Stimulated activated naive CD8-positive, alpha-beta T cell treated with anti-CD3 and anti-CD28 coated beads, Interleukin-15, amount 100 ng/mL, for 72 hours (primary cell): ENCODE results near the gene SEC23IP.
"Not testable (repeated sequence)": the region's sequence is repeated elsewhere in the genome, so short reads cannot be mapped to it uniquely, and the experiment has no call there.

Experiments
- ATAC-seq: fragments of 150-1000 bp; cut with Tn5 transposase; 2 replicates; pipeline ENCODE4 v1.10.0; 2021; ENCODE audit warnings: mild to moderate bottlenecking, moderate library complexity
- DNase-seq, 2 donors: peaks; one replicate each; pipeline ENCODE4 v3.0.0; 2021 to 2022
- H3K27ac Mint-ChIP-seq, 2 donors: one replicate each; pipeline ENCODE4 v1.8.0; 2022; ENCODE audit warnings: mild to moderate bottlenecking in 2 of 2, mixed read lengths in 2 of 2, moderate library complexity in 2 of 2
- H3K27me3 Mint-ChIP-seq: one replicate; pipeline ENCODE4 v1.8.0; 2022; ENCODE audit warnings: mixed read lengths
- H3K4me1 Mint-ChIP-seq: one replicate; pipeline ENCODE4 v1.8.0; 2022; ENCODE audit warnings: mild to moderate bottlenecking, mixed read lengths
- H3K4me3 Mint-ChIP-seq, 2 donors: one replicate each; pipeline ENCODE4 v1.8.0; 2022; ENCODE audit warnings: mild to moderate bottlenecking in 2 of 2, mixed read lengths in 2 of 2, moderate library complexity in 1 of 2
- H3K9me3 Mint-ChIP-seq, 2 donors: one replicate each; pipeline ENCODE4 v1.8.0; 2022; ENCODE audit warnings: mixed read lengths in 2 of 2

Gene SEC23IP

DNA sequence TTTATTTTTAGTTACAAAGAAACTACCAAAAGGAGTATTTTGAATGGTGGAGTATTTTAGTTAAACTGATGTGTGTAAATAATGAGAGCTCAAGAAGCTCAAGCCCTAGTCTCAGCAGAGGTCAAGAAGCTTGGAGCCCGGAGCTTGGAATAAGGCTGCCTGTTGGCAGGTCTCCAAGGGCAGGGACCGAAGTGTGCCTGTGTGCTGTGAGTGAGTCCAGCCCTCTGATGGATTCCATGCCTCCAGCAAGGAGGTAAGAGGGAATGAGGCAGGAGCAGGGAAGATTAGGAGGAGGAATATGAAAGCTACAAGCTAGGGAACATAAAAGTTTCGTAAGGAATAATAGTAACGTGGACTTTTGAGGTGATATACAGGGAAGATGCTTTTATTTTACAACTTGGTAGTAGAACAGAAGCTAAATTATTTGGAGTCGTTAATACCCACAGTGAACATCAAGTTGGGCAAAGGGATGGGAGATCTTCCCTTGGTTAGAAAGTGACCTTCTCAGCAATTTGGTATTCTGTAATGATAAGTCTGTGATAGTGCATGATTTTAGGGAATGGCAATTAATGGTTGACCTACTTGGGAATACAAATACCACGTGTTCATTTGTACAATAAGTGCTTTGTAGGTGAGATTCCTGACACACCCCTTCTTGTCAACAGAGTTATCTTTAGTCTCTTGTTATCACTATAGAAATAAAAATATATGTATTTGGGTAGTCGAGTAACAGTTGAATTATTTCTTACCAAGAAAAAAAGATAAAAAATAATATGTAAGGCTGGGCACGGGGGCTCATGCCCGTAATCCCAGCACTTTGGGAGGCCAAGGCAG is 4.6 kb downstream of the SEC23IP start:
- no peak for ATAC-seq
- Mint-ChIP-seq H3K4me1 (peaks cover 57% of the 10 kb centered on the region), H3K4me3 (no peak overlapping the region), H3K27me3 (no peaks in the 10 kb centered on the region), H3K27ac (no peak overlapping the region), H3K9me3 (no peaks in the 10 kb centered on the region)
- DNase-seq, result no peak

DNA sequence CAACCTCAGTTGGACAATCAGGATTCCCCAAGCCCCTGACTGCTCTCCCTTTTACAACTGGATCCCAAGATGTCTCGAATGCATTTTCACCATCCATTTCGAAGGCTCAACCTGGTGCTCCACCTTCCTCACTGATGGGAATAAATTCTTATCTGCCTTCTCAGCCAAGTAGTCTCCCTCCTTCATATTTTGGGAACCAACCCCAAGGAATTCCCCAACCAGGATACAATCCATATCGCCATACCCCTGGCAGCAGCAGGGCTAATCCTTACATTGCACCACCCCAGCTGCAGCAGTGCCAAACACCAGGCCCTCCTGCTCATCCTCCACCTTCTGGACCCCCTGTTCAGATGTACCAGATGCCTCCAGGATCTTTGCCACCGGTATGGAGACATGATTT is 6.0 kb downstream of the SEC23IP start:
- ATAC-seq (no peak), DNase-seq (no peak)
- Mint-ChIP-seq H3K9me3 (no peaks in the 10 kb centered on the region), H3K27ac (peak overlapping the region in 1 of 2 donors; percentile 1), H3K4me3 (no peak overlapping the region), H3K27me3 (no peaks in the 10 kb centered on the region), H3K4me1 (peaks cover 51% of the 10 kb centered on the region)

GRCh38 chr10:119903946-119904666 is 11.6 kb downstream of the SEC23IP start:
- H3K4me3 Mint-ChIP-seq, result no peak overlapping the region
- H3K4me1 Mint-ChIP-seq, result peaks cover 7% of the 10 kb centered on the region
- no peak for ATAC-seq
- H3K9me3 Mint-ChIP-seq, result no peaks in the 10 kb centered on the region
- no peaks in the 10 kb centered on the region for H3K27me3 Mint-ChIP-seq
- H3K27ac Mint-ChIP-seq, result no peak overlapping the region
- no peak for DNase-seq

- not testable (repeated sequence) for H3K4me3 Mint-ChIP-seq, H3K27me3 Mint-ChIP-seq, DNase-seq, H3K9me3 Mint-ChIP-seq, ATAC-seq, H3K4me1 Mint-ChIP-seq, H3K27ac Mint-ChIP-seq
Observed at GRCh38 chr10:119907695-119908094, 15.2 kb downstream of the SEC23IP start.

DNA sequence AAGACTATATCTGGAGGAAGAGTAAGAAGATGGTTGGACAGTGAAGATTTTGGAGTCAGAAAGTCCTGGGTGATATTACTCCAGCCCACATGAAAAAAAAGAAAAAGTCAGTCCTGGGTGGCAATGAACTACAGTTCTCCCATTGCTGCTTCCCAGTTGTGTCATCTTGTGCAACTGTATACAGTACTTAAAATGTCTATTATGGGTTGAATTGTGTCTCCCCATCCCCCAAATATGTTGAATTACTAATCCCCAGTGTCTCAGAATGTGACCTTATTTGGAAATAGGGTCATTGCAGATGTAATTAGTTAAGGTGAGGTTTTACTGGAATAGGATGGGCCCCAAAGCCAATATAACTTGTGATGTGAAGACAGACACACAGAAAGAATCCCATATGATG is 15.6 kb downstream of the SEC23IP start:
- no peaks in the 10 kb centered on the region for H3K27me3 Mint-ChIP-seq
- DNase-seq (no peak), ATAC-seq (no peak)
- no peaks in the 10 kb centered on the region for H3K9me3 Mint-ChIP-seq
- no peak overlapping the region for H3K27ac Mint-ChIP-seq
- no peak overlapping the region for H3K4me3 Mint-ChIP-seq
- no peaks in the 10 kb centered on the region for H3K4me1 Mint-ChIP-seq

GRCh38 chr10:119910689-119911088 is 18.2 kb downstream of the SEC23IP start:
- Mint-ChIP-seq H3K27me3 (no peaks in the 10 kb centered on the region), H3K4me3 (no peak overlapping the region), H3K4me1 (no peaks in the 10 kb centered on the region), H3K27ac (no peak overlapping the region), H3K9me3 (no peaks in the 10 kb centered on the region)
- no peak for ATAC-seq
- no peak for DNase-seq

DNA sequence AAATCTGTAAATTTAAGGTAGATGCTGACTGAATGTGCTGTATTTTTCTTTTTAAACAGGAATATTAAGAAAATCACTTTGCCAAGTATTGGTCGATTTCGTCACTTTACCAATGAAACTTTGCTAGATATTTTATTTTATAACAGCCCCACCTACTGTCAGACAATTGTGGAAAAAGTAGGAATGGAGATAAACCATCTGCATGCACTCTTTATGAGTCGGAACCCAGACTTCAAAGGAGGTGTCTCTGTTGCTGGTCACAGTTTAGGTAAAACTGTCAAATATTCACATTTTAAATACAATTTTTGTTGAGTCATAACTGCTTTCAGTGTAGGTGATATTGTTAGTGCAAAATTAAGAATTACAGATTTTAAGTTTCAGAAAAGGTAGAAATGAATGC is 25.2 kb downstream of the SEC23IP start:
- Mint-ChIP-seq H3K9me3 (no peaks in the 10 kb centered on the region), H3K4me3 (no peak overlapping the region), H3K27me3 (no peaks in the 10 kb centered on the region), H3K4me1 (peaks cover 16% of the 10 kb centered on the region), H3K27ac (no peak overlapping the region)
- ATAC-seq (no peak), DNase-seq (no peak)

DNA sequence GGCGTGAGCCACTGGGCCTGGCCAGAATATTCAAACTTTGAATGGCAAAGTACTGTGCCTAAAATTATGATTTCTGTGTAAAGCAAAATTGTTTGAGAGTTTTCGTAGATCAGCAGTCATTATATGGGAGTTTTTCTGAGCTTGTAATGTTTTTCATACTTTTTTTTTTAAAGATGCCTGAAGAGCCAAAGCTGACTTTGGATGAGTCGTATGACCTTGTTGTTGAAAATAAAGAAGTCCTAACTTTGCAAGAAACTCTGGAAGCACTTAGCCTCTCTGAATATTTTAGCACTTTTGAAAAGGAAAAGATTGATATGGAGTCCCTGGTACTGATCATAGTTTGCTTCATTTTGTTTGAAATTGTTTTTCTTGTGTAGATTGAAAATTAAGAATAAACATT is 26.7 kb downstream of the SEC23IP start:
- peak overlapping the region in 1 of 2 donors; percentile 48 for H3K27ac Mint-ChIP-seq
- ATAC-seq (no peak), DNase-seq (no peak)
- no peaks in the 10 kb centered on the region for H3K9me3 Mint-ChIP-seq
- peaks cover 16% of the 10 kb centered on the region for H3K4me1 Mint-ChIP-seq
- H3K4me3 Mint-ChIP-seq, result no peak overlapping the region
- H3K27me3 Mint-ChIP-seq, result no peaks in the 10 kb centered on the region

DNA sequence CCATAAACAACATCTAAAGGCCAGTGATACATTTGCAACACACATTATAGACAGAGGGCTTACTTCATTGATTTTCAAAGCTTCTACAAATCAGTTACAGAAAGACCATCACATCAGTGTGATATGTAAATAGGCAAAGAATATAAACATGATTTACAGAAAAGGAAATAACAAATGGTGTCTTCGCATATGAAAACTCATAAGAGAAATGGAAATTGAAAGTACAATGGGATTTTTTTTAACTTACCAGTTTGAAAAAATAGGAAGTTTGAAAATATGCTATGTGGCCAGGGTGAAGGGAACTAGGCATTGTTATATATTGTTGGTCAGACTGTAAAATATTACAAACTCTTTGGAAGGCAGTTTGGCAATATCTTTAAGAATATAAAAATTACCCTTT is 27.3 kb downstream of the SEC23IP start:
- peaks cover 16% of the 10 kb centered on the region for H3K4me1 Mint-ChIP-seq
- H3K27ac Mint-ChIP-seq, result peak overlapping the region; percentile 48 to 88
- H3K4me3 Mint-ChIP-seq, result no peak overlapping the region
- no peaks in the 10 kb centered on the region for H3K27me3 Mint-ChIP-seq
- no peak for DNase-seq
- no peaks in the 10 kb centered on the region for H3K9me3 Mint-ChIP-seq
- no peak for ATAC-seq

DNA sequence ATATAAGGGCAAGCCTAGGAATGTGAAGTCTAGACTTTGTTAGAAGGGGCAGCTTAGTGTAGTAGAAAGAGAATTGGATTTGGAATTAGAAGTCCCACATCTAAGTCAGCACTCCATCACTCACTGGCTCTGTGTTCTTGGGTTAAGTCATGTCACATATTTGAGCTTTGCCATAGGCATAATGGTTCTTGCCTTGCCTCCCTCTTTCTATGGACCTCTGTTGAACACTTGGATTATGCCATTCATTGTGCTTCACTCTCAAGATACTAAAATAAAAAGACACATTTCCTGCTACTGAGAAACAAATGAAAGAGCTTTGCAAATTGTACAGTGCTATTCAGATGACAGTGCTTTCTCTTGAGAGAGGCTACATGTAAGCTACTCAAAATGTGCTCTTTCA is 35.9 kb downstream of the SEC23IP start:
- Mint-ChIP-seq H3K4me1 (no peaks in the 10 kb centered on the region), H3K27ac (no peak overlapping the region), H3K27me3 (no peaks in the 10 kb centered on the region), H3K9me3 (no peaks in the 10 kb centered on the region), H3K4me3 (no peak overlapping the region)
- DNase-seq (no peak), ATAC-seq (no peak)

- Mint-ChIP-seq H3K27me3 (no peaks in the 10 kb centered on the region), H3K4me3 (no peak overlapping the region), H3K27ac (no peak overlapping the region), H3K9me3 (no peaks in the 10 kb centered on the region), H3K4me1 (no peaks in the 10 kb centered on the region)
- no peak for DNase-seq
- ATAC-seq, result no peak
Observed at GRCh38 chr10:119931871-119932270, 39.3 kb downstream of the SEC23IP start.

- Mint-ChIP-seq H3K4me1 (no peaks in the 10 kb centered on the region), H3K27me3 (no peaks in the 10 kb centered on the region), H3K9me3 (no peaks in the 10 kb centered on the region), H3K27ac (no peak overlapping the region), H3K4me3 (no peak overlapping the region)
- ATAC-seq (no peak), DNase-seq (no peak)
Observed at GRCh38 chr10:119932631-119933030, 40.1 kb downstream of the SEC23IP start.

- H3K4me1 Mint-ChIP-seq, result no peaks in the 10 kb centered on the region
- H3K27me3 Mint-ChIP-seq, result no peaks in the 10 kb centered on the region
- no peak overlapping the region for H3K4me3 Mint-ChIP-seq
- DNase-seq, result no peak
- ATAC-seq, result no peak
- no peaks in the 10 kb centered on the region for H3K9me3 Mint-ChIP-seq
- no peak overlapping the region for H3K27ac Mint-ChIP-seq
Observed at GRCh38 chr10:119933179-119933578, 40.6 kb downstream of the SEC23IP start.

- Mint-ChIP-seq H3K4me1 (no peaks in the 10 kb centered on the region), H3K27me3 (no peaks in the 10 kb centered on the region), H3K9me3 (no peaks in the 10 kb centered on the region), H3K27ac (no peak overlapping the region), H3K4me3 (no peak overlapping the region)
- DNase-seq (no peak), ATAC-seq (no peak)
Observed at GRCh38 chr10:119940487-119940886, 48.0 kb downstream of the SEC23IP start.

DNA sequence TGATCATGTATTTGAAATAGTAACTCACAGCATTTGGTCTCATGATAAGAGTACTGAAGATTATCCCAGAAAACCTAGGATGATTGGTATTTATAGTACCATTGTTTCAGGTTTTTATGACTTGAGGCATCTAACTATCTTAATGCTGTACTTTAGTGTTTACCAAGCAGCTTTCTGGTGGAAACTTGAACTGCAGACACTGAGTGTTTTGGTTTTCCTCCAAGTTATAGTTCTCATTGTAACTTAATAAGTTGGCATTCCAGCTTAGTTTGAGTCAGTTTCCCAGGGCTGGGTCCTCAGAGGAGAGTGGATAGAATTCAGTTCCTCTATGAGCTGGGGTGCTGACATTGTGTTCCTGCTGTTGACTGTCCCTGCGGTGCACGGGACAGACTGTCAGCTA is 50.4 kb downstream of the SEC23IP start:
- Mint-ChIP-seq H3K4me1 (no peaks in the 10 kb centered on the region), H3K9me3 (no peaks in the 10 kb centered on the region), H3K27ac (no peak overlapping the region), H3K4me3 (no peak overlapping the region), H3K27me3 (no peaks in the 10 kb centered on the region)
- DNase-seq, result no peak
- ATAC-seq, result no peak

DNA sequence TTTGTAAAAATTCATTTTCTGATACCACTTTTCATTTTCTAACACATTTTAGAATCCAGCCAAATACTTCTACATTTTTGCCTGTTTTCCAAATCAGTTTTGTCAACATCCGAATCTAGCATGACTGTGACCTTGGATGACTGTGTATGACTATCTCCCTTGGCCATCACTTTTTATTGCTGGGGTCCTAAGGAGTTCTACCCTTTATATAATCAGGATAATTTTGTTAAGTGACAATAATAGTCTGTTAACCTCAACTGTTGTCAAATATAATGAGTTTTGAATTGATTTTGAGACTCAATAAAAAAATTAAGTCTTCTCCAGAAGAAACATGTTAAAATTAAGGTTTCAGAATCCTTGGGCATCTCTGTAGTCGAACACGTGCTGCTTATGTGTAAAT is 53.3 kb downstream of the SEC23IP start:
- Mint-ChIP-seq H3K9me3 (no peaks in the 10 kb centered on the region), H3K27me3 (no peaks in the 10 kb centered on the region), H3K27ac (no peak overlapping the region), H3K4me3 (no peak overlapping the region), H3K4me1 (no peaks in the 10 kb centered on the region)
- no peak for ATAC-seq
- DNase-seq, result no peak
